Endothelial cell of umbilical vein (primary cell): ENCODE data around the gene POU2AF1. TPM values are rescaled to one million over a fixed set of nuclear protein-coding genes. Genes with fewer than 3 reads are reported as not detected.

Experiments
- BruUV-seq: library from RNA; stranded (reverse); fragments of 400-500 nt; replicated peaks from 2 replicates; lab custom pipeline; 2021; lab: Mats Ljungman, UMichigan
- CTCF ChIA-PET: fragments of 300-600, 350-600 bp; sonication (Branson Sonifier 250); formaldehyde crosslinking; loops from one replicate; lab custom pipeline; 2021; ENCODE audit warnings: antibody characterized with exemption, inconsistent platforms; lab: Charles Lee
- POLR2A ChIA-PET: fragments of 300-600, 350-600 bp; sonication (Branson Sonifier 250); formaldehyde crosslinking; loops from one replicate; lab custom pipeline; 2021; ENCODE audit warnings: antibody characterized with exemption, inconsistent platforms; lab: Charles Lee
- DNase-seq: peaks from one replicate; pipeline ENCODE4 v3.0.0-alpha.2; 2011; ENCODE audit warnings: low read depth, low spot score
- FAIRE-seq: peaks from 2 replicates; lab custom pipeline; 2011; peaks lifted over from hg19 to GRCh38; lab: Jason Lieb, UNC
- H2AFZ ChIP-seq: 2 replicates; pipeline ENCODE4 v1.6.0; 2012; ENCODE audit warnings: low read depth, low read length, control low read depth, inconsistent platforms
- H3K27ac ChIP-seq: 2 replicates; pipeline ENCODE4 v1.5.1; 2011; ENCODE audit warnings: low read depth, mild to moderate bottlenecking, control low read depth, low read length, moderate library complexity; ENCODE audit not compliant: insufficient read depth
- H3K27me3 ChIP-seq, 2 experiments: 2 replicates each; pipeline versions ENCODE4 v1.6.0 to v1.6.1; 2011; ENCODE audit warnings: low read length in 2 of 2, mixed read lengths in 1 of 2; ENCODE audit not compliant: control insufficient read depth in 2 of 2, insufficient read depth in 2 of 2
- H3K36me3 ChIP-seq, 2 experiments: 2 replicates in 1 of 2; 3 replicates in 1 of 2; pipeline ENCODE4 v1.5.1; 2011; ENCODE audit warnings: low read length in 2 of 2, mild to moderate bottlenecking in 1 of 2, moderate library complexity in 1 of 2; ENCODE audit not compliant: control insufficient read depth in 2 of 2, insufficient read depth in 2 of 2; ENCODE audit errors: extremely low read depth in 1 of 2
- H3K4me1 ChIP-seq: 3 replicates; pipeline ENCODE4 v1.5.1; 2011; ENCODE audit warnings: mild to moderate bottlenecking, low read length; ENCODE audit not compliant: control insufficient read depth, insufficient read depth; ENCODE audit errors: extremely low read depth
- H3K4me2 ChIP-seq: 2 replicates; pipeline ENCODE4 v1.6.1; 2011; ENCODE audit warnings: low read length, control low read depth, mixed read lengths; ENCODE audit not compliant: insufficient read depth
- H3K4me3 ChIP-seq, 3 experiments: fragments of 200-600 bp in 1 of 3; sonication (generic), shearing (Covaris generic) in 1 of 3; replicated peaks in 1 of 3; 2 replicates each; pipeline ENCODE4 v1.5.1; 2011 to 2016; ENCODE audit warnings: control low read depth in 3 of 3, low read length in 3 of 3, mild to moderate bottlenecking in 2 of 3, inconsistent platforms in 1 of 3, low read depth in 1 of 3, moderate library complexity in 1 of 3; ENCODE audit not compliant: insufficient read depth in 1 of 3
- H3K79me2 ChIP-seq: 2 replicates; pipeline ENCODE4 v1.6.0; 2012; ENCODE audit warnings: low read length, inconsistent platforms; ENCODE audit not compliant: control insufficient read depth, insufficient read depth
- H3K9ac ChIP-seq: replicated peaks from 2 replicates; pipeline ENCODE3; 2011; ENCODE audit warnings: low read length, control low read depth; ENCODE audit not compliant: insufficient read depth; ENCODE audit errors: extremely low read depth
- H3K9me1 ChIP-seq: replicated peaks from 3 replicates; pipeline ENCODE4 v1.6.0; 2011; ENCODE audit warnings: mild to moderate bottlenecking, low read length; ENCODE audit not compliant: control insufficient read depth, insufficient read depth; ENCODE audit errors: extremely low read depth
- H3K9me3 ChIP-seq: replicated peaks from 2 replicates; pipeline ENCODE4 v1.5.1; 2012; ENCODE audit warnings: low read length, inconsistent platforms; ENCODE audit not compliant: control insufficient read depth, insufficient read depth
- H4K20me1 ChIP-seq: replicated peaks from 2 replicates; pipeline ENCODE3; 2011; ENCODE audit warnings: mild to moderate bottlenecking, low read length; ENCODE audit not compliant: control insufficient read depth, insufficient read depth; ENCODE audit errors: extremely low read depth
- EZH2 ChIP-seq: IDR thresholded peaks from 2 replicates; pipeline ENCODE4 v1.6.1; 2012; ENCODE audit warnings: borderline replicate concordance, low read depth, mild to moderate bottlenecking, moderate library complexity, low read length, inconsistent platforms; ENCODE audit not compliant: severe bottlenecking
- FOS ChIP-seq: IDR thresholded peaks from 2 replicates; pipeline ENCODE4 v1.6.1; 2011; ENCODE audit warnings: mild to moderate bottlenecking, low read length, moderate library complexity, borderline replicate concordance; ENCODE audit not compliant: insufficient read depth
- GATA2 ChIP-seq: IDR thresholded peaks from 2 replicates; pipeline ENCODE4 v1.7.0; 2011; ENCODE audit warnings: low read depth, mild to moderate bottlenecking, moderate library complexity, mixed read lengths, low read length; ENCODE audit not compliant: insufficient read length, insufficient read depth
- JUN ChIP-seq: IDR thresholded peaks from 2 replicates; pipeline ENCODE4 v1.6.1; 2011; ENCODE audit warnings: borderline replicate concordance, low read depth; ENCODE audit not compliant: insufficient read length, insufficient read depth
- MYC ChIP-seq: IDR thresholded peaks from one replicate; pipeline ENCODE4 v1.6.1; 2011; ENCODE audit warnings: mild to moderate bottlenecking, low read depth, low read length
- POLR2A ChIP-seq: IDR thresholded peaks from 2 replicates; pipeline ENCODE4 v1.6.1; 2012; ENCODE audit warnings: low read depth, mild to moderate bottlenecking, control low read depth, low read length
- POLR2AphosphoS5 ChIP-seq: IDR thresholded peaks from 2 replicates; pipeline ENCODE4 v1.6.1; 2012; ENCODE audit warnings: low read depth, mild to moderate bottlenecking, control low read depth, low read length, moderate library complexity; ENCODE audit not compliant: insufficient read depth
- dilution Hi-C: fragments of 300-500 bp; cut with MboI; formaldehyde crosslinking; loops from one replicate; pipeline ENCODE4 v1.15.0; 2019; ENCODE audit warnings: low sequenced_read_pairs; ENCODE audit not compliant: extremely low pct_ligation_motif_present
- intact Hi-C: fragments of 100-400 bp; cut with micrococcal nuclease; formaldehyde crosslinking; loops from one replicate; pipeline ENCODE4 v1.10.0; 2022
- polyA plus RNA-seq, 4 experiments: library from polyadenylated mRNA; depleted of rRNA in 3 of 4; stranded (reverse) in 3 of 4; unstranded in 1 of 4; fragments of >200 nt; gene quantifications; 2 replicates each; pipeline versions ENCODE4 v1.2.1 to v1.2.3, GENCODE V29; 2011 to 2012; ENCODE audit warnings: missing spikeins in 1 of 4
- total RNA-seq: library from RNA; stranded (reverse); gene quantifications from 2 replicates; pipeline ENCODE4 v1.2.3, GENCODE V29; 2021
- TF ChIP-seq, protein P1 (sequence below), 2 donors: IDR thresholded peaks; 1 replicate in 1 of 2; 2 replicates in 1 of 2; pipeline ENCODE4 v1.5.1; 2011; ENCODE audit warnings: low read length in 2 of 2, mild to moderate bottlenecking in 2 of 2, moderate library complexity in 2 of 2, control low read depth in 1 of 2, inconsistent platforms in 1 of 2, low read depth in 1 of 2; ENCODE audit not compliant: insufficient read depth in 1 of 2; ENCODE audit errors: extremely low read depth in 1 of 2
- TF ChIP-seq, protein P2 (sequence below): IDR thresholded peaks from 2 replicates; pipeline ENCODE4 v1.6.1; 2011; ENCODE audit not compliant: insufficient read depth, insufficient read length

POU2AF1 gene
- total and polyA plus RNA-seq, 2 donors (not counting 3 experiments of a cell fraction or from before 2014, with no cell fraction given) = not detected

DNA sequence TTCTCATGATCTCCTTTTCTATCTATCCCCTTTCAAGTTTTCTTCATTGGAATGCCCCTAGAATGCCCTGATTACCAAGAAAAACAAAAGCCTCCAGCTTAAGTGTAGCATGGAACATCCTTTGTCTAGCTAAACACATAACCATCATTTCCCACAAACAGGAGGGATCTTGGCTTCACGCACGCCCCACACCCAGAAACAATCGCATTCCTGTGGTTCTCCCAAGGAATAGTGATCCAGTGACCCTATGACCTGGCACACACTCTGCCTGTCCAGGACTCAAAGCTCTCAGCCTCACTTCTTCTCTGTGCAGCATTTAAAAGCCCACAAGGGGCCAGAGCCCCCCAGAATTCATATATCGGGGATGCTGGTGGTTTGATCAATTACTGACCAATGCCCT lies 9.3 kb upstream of the POU2AF1 start:
- no peak overlapping the region for H3K4me3 ChIP-seq
- no TSS peak for BruUV-seq
- no peak overlapping the region for H3K27ac ChIP-seq
- H2AFZ ChIP-seq = no peak overlapping the region
- ChIA-PET POLR2A (no interaction called here), CTCF (interaction anchor here (1.6 kb wide), 1 partner anchor 58 kb away, joined by 5 read pairs; no protein-coding TSS in a partner anchor)
- H3K9me3 ChIP-seq = no peaks in the 10 kb centered on the region
- dilution Hi-C loops = no loop called here
- no peaks in the 10 kb centered on the region for H3K36me3 ChIP-seq
- intact Hi-C loops = no loop called here
- H3K4me1 ChIP-seq = no peaks in the 10 kb centered on the region
- H3K27me3 ChIP-seq = no peaks in the 10 kb centered on the region
- TF ChIP-seq JUN (no peak), POLR2A (no peak), EZH2 (no peak), FOS (no peak), GATA2 (no peak), MYC (no peak), POLR2AphosphoS5 (no peak)
- TF ChIP-seq, protein P1, sequence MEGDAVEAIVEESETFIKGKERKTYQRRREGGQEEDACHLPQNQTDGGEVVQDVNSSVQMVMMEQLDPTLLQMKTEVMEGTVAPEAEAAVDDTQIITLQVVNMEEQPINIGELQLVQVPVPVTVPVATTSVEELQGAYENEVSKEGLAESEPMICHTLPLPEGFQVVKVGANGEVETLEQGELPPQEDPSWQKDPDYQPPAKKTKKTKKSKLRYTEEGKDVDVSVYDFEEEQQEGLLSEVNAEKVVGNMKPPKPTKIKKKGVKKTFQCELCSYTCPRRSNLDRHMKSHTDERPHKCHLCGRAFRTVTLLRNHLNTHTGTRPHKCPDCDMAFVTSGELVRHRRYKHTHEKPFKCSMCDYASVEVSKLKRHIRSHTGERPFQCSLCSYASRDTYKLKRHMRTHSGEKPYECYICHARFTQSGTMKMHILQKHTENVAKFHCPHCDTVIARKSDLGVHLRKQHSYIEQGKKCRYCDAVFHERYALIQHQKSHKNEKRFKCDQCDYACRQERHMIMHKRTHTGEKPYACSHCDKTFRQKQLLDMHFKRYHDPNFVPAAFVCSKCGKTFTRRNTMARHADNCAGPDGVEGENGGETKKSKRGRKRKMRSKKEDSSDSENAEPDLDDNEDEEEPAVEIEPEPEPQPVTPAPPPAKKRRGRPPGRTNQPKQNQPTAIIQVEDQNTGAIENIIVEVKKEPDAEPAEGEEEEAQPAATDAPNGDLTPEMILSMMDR (IDR thresholded peaks at IDR 0.05; ENCODE audit: extremely low read depth in 1 of 2, insufficient read depth in 1 of 2, low read depth in 1 of 2, low read length in 2 of 2) = no peak
- TF ChIP-seq, protein P2, sequence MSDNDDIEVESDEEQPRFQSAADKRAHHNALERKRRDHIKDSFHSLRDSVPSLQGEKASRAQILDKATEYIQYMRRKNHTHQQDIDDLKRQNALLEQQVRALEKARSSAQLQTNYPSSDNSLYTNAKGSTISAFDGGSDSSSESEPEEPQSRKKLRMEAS = no peak
- H3K9me1 ChIP-seq = no peaks in the 10 kb centered on the region
- no peaks in the 10 kb centered on the region for H3K79me2 ChIP-seq
- FAIRE-seq = no peak
- H4K20me1 ChIP-seq = no peaks in the 10 kb centered on the region
- no peak overlapping the region for H3K4me2 ChIP-seq
- DNase-seq = no peak
- no peak overlapping the region for H3K9ac ChIP-seq
